Esophagus muscularis mucosa (tissue), 3 donors: ENCODE results near the gene OGFOD3.

Experiments
- POLR2A ChIP-seq: fragments of 450-650 bp; IDR thresholded peaks from one replicate; pipeline ENCODE4 v1.6.1; 2017; ENCODE audit warnings: antibody characterized with exemption, moderate library complexity, mild to moderate bottlenecking, low read depth
- POLR2AphosphoS5 ChIP-seq, 2 donors: sonication (generic); formaldehyde crosslinking; IDR thresholded peaks; one replicate each; pipeline ENCODE4 v1.6.1; 2017; ENCODE audit warnings: antibody characterized with exemption in 2 of 2
- TF ChIP-seq, protein P1 (sequence below), 3 experiments: fragments of 200-600 bp in 2 of 3; fragments of 450-650 bp in 1 of 3; sonication (generic) in 2 of 3; IDR thresholded peaks; one replicate each; pipeline ENCODE4 v1.5.1; 2017 to 2019; ENCODE audit warnings: antibody characterized with exemption in 3 of 3, mild to moderate bottlenecking in 2 of 3, moderate library complexity in 1 of 3

DNA sequence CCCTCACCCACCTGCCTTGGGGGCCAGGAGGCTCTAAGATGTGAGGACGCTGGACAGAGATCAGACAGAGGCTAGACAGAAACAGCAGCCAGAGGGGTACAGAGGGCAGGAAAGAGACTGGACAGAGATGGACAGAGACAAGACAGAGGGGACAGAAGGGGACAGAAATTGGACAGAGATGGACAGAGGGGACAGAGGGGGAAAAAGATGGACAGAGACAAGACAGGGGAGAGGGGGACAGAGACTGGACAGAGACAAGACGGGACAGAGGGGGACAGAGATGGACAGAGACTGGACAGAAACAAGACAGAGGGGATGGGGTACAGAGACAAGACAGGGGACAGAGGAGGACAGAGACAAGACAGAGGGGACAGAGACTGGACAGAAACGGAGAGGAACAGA lies 30.7 kb downstream of the OGFOD3 start:
- TF ChIP-seq, protein P1, sequence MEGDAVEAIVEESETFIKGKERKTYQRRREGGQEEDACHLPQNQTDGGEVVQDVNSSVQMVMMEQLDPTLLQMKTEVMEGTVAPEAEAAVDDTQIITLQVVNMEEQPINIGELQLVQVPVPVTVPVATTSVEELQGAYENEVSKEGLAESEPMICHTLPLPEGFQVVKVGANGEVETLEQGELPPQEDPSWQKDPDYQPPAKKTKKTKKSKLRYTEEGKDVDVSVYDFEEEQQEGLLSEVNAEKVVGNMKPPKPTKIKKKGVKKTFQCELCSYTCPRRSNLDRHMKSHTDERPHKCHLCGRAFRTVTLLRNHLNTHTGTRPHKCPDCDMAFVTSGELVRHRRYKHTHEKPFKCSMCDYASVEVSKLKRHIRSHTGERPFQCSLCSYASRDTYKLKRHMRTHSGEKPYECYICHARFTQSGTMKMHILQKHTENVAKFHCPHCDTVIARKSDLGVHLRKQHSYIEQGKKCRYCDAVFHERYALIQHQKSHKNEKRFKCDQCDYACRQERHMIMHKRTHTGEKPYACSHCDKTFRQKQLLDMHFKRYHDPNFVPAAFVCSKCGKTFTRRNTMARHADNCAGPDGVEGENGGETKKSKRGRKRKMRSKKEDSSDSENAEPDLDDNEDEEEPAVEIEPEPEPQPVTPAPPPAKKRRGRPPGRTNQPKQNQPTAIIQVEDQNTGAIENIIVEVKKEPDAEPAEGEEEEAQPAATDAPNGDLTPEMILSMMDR (IDR thresholded peaks at IDR 0.05) = no peak
- no peak for TF ChIP-seq POLR2AphosphoS5 (IDR thresholded peaks at IDR 0.05)
- no peak for TF ChIP-seq POLR2A
